Measurements from ENCODE around the gene ZNF180. TPM values are rescaled to one million over a fixed set of nuclear protein-coding genes. Genes with fewer than 3 reads are reported as not detected.

ZNF180 gene
- 4.7 and 7.6 TPM in 2 replicates for total RNA-seq

DNA sequence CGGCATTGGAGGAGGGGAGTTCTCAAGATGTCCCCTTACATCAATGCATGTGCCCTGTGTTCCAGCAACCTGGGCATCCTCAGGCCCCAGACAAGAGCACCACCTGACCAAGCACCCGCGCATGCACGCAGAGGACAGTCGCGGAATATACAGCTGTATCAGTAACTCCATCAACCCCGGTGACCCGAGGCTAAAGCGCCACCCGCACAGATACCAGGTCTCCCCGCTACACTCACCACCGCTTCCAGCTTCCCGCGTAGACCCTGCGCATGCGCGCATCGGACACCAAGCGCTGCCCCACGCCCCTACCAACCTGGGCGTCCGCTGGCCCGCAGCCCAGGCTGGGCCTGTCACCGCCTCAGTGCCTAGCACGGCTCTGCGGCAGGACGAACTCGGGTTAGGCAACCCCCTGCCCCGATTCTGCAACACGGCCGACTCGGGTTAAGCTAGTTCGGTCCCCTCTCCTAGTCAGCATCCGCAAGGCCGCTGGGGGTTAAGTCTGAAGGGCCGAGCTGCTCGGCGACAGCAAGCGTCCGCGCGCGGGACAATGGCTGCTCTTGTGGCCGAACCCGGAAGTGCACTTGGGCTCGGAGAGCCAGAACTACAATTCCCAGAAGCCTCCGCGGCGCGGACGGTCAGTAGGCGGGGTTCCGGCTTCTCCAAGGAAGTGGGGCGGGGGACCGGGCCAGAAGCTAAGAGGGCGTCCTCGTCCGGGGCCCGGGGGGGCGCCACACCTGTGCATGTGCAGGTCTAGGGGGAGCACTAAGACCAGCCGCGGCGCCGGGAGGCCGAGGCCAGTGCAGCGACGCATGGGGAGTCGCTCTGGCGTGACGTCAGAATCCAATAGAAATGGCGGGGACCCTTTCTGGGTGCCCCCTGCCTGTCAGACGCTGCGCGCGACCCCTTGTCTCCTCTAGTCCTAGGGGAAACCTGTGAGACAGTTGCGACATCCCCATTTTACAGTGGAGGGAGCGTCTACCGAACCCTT is at the start of gene ZNF180:
ZNF180 (minus strand) TSS at position 561 of the 988 bp plus-strand sequence. CDS start 3,188 bp downstream, outside the sequence.

DNA sequence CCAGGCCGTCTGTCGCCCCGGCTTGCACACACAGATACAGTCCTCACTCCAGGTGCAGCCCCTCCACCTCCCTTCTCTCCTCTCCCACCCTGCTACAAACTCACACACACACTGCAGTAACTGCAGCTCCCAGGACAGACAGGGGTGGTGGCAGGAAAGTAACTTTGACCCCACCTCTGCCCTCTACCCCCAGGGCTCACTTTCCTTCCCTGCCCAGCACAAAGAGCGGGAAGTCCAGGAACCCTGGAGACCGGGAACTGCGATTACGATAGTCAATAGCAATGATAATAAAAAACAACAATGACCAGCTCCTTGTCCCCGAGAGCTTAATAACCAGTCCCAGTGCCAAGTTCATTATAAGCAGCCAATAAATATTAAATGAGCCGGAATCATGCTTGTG is 29.2 kb upstream of the ZNF180 start, which contains the start of gene CEACAM20:
CEACAM20 (minus strand) TSS at position 140 of the 400 bp plus-strand sequence. CDS start 166 bp downstream, outside the sequence.

DNA sequence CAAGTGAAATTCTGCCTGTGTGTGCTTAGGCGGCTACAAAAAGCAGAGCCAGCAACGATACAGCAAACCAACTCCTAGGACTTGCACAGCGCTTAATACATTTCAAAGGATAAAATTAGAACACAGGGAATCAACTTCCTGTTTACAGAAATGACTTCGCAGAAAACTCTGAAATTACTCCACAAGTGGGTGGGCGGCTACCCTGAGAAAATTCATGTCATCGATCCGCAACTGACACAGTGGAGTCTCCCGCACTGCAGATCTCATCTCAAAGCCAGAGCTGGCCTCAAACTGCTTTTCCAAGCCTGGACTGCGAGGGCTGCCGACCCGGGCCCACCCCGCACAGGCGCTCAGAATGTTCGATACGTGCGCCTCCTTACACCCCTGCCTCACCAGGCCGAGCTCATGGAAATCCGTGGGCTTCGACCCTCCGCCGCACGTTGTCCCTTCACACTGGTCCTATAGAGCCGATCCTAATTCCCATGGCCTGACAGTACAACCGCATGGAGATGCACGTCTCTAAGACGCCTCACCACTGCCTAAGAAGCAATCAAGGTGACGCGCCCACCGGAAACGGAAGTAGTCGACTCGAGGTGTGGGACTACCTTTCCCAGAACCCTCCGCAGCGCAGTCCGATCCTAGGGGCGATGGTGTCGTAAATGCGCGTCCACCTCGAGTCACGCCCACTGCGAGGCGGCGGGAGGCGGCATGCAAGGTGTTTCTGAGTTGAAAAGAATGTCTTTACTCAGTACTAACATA is 52.2 kb downstream of the ZNF180 start, which contains the start of gene ZNF229:
ZNF229 (minus strand) TSS at position 557 of the 759 bp plus-strand sequence. CDS start 5,625 bp downstream, outside the sequence.

Other genes starting within 250 kb of the ZNF180 start
- gene ZNF233, start 240.6 kb downstream of the ZNF180 start, total RNA-seq: not detected in 2 replicates
- 1.4 and 1.5 TPM in 2 replicates for gene ZNF235, start 195.5 kb downstream of the ZNF180 start, total RNA-seq
- gene ZNF112, start 143.8 kb downstream of the ZNF180 start, total RNA-seq: 4.4 and 16.8 TPM in 2 replicates
- 1.6 and 3.2 TPM in 2 replicates for gene ZNF285, start 98.9 kb downstream of the ZNF180 start, total RNA-seq
- gene ZNF229, start 52.0 kb downstream of the ZNF180 start, total RNA-seq: 7.0 and 7.4 TPM in 2 replicates
- not detected in 2 replicates for gene CEACAM20, start 29.2 kb upstream of the ZNF180 start, total RNA-seq
- not detected in 2 replicates for gene IGSF23, start 113.0 kb upstream of the ZNF180 start, total RNA-seq
- gene PVR, start 143.4 kb upstream of the ZNF180 start, total RNA-seq: 71.6 and 95.9 TPM in 2 replicates
- 1.6 and 6.5 TPM in 2 replicates for gene CEACAM19, start 171.0 kb upstream of the ZNF180 start, total RNA-seq
- not detected in 2 replicates for gene CEACAM16, start 198.6 kb upstream of the ZNF180 start, total RNA-seq
- gene BCL3, start 248.2 kb upstream of the ZNF180 start, total RNA-seq: 29.3 and 51.6 TPM in 2 replicates